GM12878 (cell line): ENCODE measurements around the gene NKD1. TPM values are rescaled to one million over a fixed set of nuclear protein-coding genes. Genes with fewer than 3 reads are reported as not detected.

Experiments
- ATAC-seq: fragments of 200-7000 bp; cut with Tn5 transposase; 3 replicates; pipeline ENCODE4 v1.9.1; 2020; ENCODE audit warnings: mild to moderate bottlenecking, moderate library complexity
- BruUV-seq: library from RNA; stranded (reverse); fragments of 400-500 nt; replicated peaks from 2 replicates; lab custom pipeline; 2021; lab: Mats Ljungman, UMichigan
- CTCF ChIA-PET: fragments of 300-600 bp; sonication (Branson Sonifier 250); formaldehyde crosslinking; extraction: SDS; loops from one replicate; lab custom pipeline; 2021; ENCODE audit warnings: inconsistent platforms; lab: Yijun Ruan, JAX
- POLR2A ChIA-PET: fragments of 350-600 bp; formaldehyde crosslinking; extraction: SDS; loops from one replicate; lab custom pipeline; 2021; ENCODE audit warnings: inconsistent platforms; lab: Charles Lee
- RAD21 ChIA-PET: fragments of 300-600 bp; sonication (Branson Sonifier 250); formaldehyde crosslinking; loops from one replicate; lab custom pipeline; 2023; ENCODE audit warnings: antibody characterized with exemption; ENCODE audit not compliant: unreplicated experiment; lab: Charles Lee
- SMC1A ChIA-PET: fragments of 300-600 bp; sonication (Branson Sonifier 250); formaldehyde crosslinking; loops from one replicate; lab custom pipeline; 2023; ENCODE audit not compliant: unreplicated experiment, uncharacterized antibody; lab: Charles Lee
- DNase-seq: peaks from one replicate; pipeline ENCODE4 v3.0.0-alpha.2; 2011; ENCODE audit warnings: low read depth, low spot score
- FAIRE-seq: peaks from 3 replicates; lab custom pipeline; 2011; peaks lifted over from hg19 to GRCh38; lab: Jason Lieb, UNC
- H2AFZ ChIP-seq: 2 replicates; pipeline ENCODE4 v1.6.0; 2011; ENCODE audit warnings: low read depth, low read length, control low read depth; ENCODE audit not compliant: control insufficient read depth
- H3K27ac ChIP-seq: 2 replicates; pipeline ENCODE4 v1.5.1; 2011; ENCODE audit warnings: control low read depth; ENCODE audit not compliant: control insufficient read depth, insufficient read depth
- H3K27me3 ChIP-seq, 2 experiments: replicated peaks in 1 of 2; 2 replicates each; pipeline versions ENCODE4 v1.6.0 to v1.6.1; 2011; ENCODE audit warnings: low read length in 1 of 2; ENCODE audit not compliant: control insufficient read depth in 2 of 2, insufficient read depth in 2 of 2
- H3K36me3 ChIP-seq, 2 experiments: 2 replicates each; pipeline ENCODE4 v1.5.1; 2011; ENCODE audit warnings: low read length in 1 of 2; ENCODE audit not compliant: control insufficient read depth in 2 of 2, insufficient read depth in 2 of 2
- H3K4me1 ChIP-seq: 2 replicates; pipeline ENCODE4 v1.6.1; 2011; ENCODE audit warnings: mild to moderate bottlenecking, low read length, moderate library complexity, mixed read lengths; ENCODE audit not compliant: control insufficient read depth, insufficient read depth
- H3K4me2 ChIP-seq: 2 replicates; pipeline ENCODE4 v1.6.0; 2011; ENCODE audit warnings: control low read depth; ENCODE audit not compliant: control insufficient read depth, insufficient read depth
- H3K4me3 ChIP-seq: fragments of 200-600 bp; sonication (generic); 2 replicates; pipeline ENCODE4 v1.5.1; 2016
- H3K79me2 ChIP-seq: 2 replicates; pipeline ENCODE4 v1.6.0; 2011; ENCODE audit warnings: low read length; ENCODE audit not compliant: control insufficient read depth, insufficient read depth
- H3K9ac ChIP-seq: 2 replicates; pipeline ENCODE4 v1.8.0; 2011; ENCODE audit warnings: low read length, control low read depth, mixed read lengths; ENCODE audit not compliant: control insufficient read depth, insufficient read depth
- H3K9me3 ChIP-seq: replicated peaks from 3 replicates; pipeline ENCODE4 v1.5.1; 2011; ENCODE audit warnings: mild to moderate bottlenecking, low read length; ENCODE audit not compliant: control insufficient read depth, insufficient read depth
- H4K20me1 ChIP-seq: 2 replicates; pipeline ENCODE4 v1.6.0; 2011; ENCODE audit not compliant: control insufficient read depth, insufficient read depth
- CBX3 ChIP-seq: fragments of 200-600 bp; sonication (generic); IDR thresholded peaks from 2 replicates; pipeline ENCODE4 v1.6.1; 2016; ENCODE audit warnings: low read depth, borderline replicate concordance
- E2F4 ChIP-seq: IDR thresholded peaks from 2 replicates; pipeline ENCODE4 v1.6.1; 2012; ENCODE audit warnings: low read depth, low read length, improper control_type of control experiment
- E2F8 ChIP-seq: fragments of 450-650 bp; IDR thresholded peaks from 2 replicates; pipeline ENCODE4 v1.6.1; 2018; ENCODE audit warnings: mild to moderate bottlenecking, low read depth, moderate library complexity; ENCODE audit not compliant: partially characterized antibody
- E4F1 ChIP-seq: fragments of 450-650 bp; IDR thresholded peaks from 2 replicates; pipeline ENCODE4 v1.6.1; 2018; ENCODE audit warnings: borderline replicate concordance, mild to moderate bottlenecking; ENCODE audit not compliant: partially characterized antibody
- IRF5 ChIP-seq: fragments of 450-650 bp; IDR thresholded peaks from 2 replicates; pipeline ENCODE4 v1.6.1; 2017; ENCODE audit warnings: borderline replicate concordance
- MTA2 ChIP-seq: fragments of 450-650 bp; IDR thresholded peaks from 2 replicates; pipeline ENCODE4 v1.6.1; 2016; ENCODE audit warnings: low read depth, mild to moderate bottlenecking, moderate library complexity
- NFXL1 ChIP-seq: fragments of 450-650 bp; IDR thresholded peaks from 2 replicates; pipeline ENCODE4 v1.6.1; 2017; ENCODE audit warnings: antibody characterized with exemption, mild to moderate bottlenecking, borderline replicate concordance
- RUNX3 ChIP-seq: IDR thresholded peaks from 2 replicates; pipeline ENCODE4 v1.6.1; 2012; ENCODE audit warnings: low read length, inconsistent platforms
- TCF12 ChIP-seq: IDR thresholded peaks from 2 replicates; pipeline ENCODE4 v1.6.1; 2011; ENCODE audit warnings: low read depth, mild to moderate bottlenecking, low read length
- YY1 ChIP-seq: IDR thresholded peaks from 2 replicates; pipeline ENCODE4 v1.6.1; 2011; ENCODE audit warnings: low read depth, mild to moderate bottlenecking, low read length
- ZNF384 ChIP-seq: IDR thresholded peaks from 2 replicates; pipeline ENCODE4 v1.6.1; 2012; ENCODE audit warnings: low read depth, mild to moderate bottlenecking, low read length, improper control_type of control experiment, borderline replicate concordance
- WGBS: methylation state at CpG from one replicate; pipeline ENCODE4 v1.1.6; 2016; ENCODE audit warnings: low lambda C conversion rate; ENCODE audit not compliant: insufficient replicate concordance, insufficient coverage; ENCODE audit errors: missing lambda C conversion rate; 5-methylcytosine and 5-hydroxymethylcytosine counted together
- in situ Hi-C: fragments of 300-500 bp; cut with MboI; formaldehyde crosslinking; loops from 9 replicates; pipeline ENCODE4 v1.14.3; 2018; ENCODE audit warnings: mixed read lengths
- intact Hi-C: fragments of 100-400 bp; cut with micrococcal nuclease; formaldehyde crosslinking; loops from one replicate; pipeline ENCODE4 v1.14.2; 2022; ENCODE audit not compliant: unreplicated experiment
- polyA plus RNA-seq, 11 experiments: library from polyadenylated mRNA; depleted of rRNA in 4 of 11; unstranded in 6 of 11; stranded (reverse) in 5 of 11; fragments of >200 nt; fragmentation: Nextera tagmentation in 4 of 11; fragmentation: Illumina TruSeq in 1 of 11; extraction: Ambion mirVana in 4 of 11; extraction: Trizol in 1 of 11; gene quantifications; 1 replicate in 1 of 11; 2 replicates in 10 of 11; pipeline versions ENCODE4 v1.2.1 to v1.2.3, GENCODE V29; 2011 to 2016; ENCODE audit warnings: inconsistent platforms in 2 of 11, missing spikeins in 2 of 11, low read depth in 1 of 11
- total RNA-seq, 4 experiments: library from RNA; depleted of rRNA in 3 of 4; stranded (reverse); fragments of >200 nt in 3 of 4; fragmentation: Illumina TruSeq in 1 of 4; extraction: Trizol in 1 of 4; gene quantifications; 2 replicates each; pipeline versions ENCODE4 v1.2.1 to v1.2.3, GENCODE V29; 2013 to 2021

The NKD1 gene
- total and polyA plus RNA-seq, 10 of the 15 experiments (the other 5 are each of a cell fraction or from before 2014, with no cell fraction given), result under 0.01 to 0.49 (median 0.04) TPM; not detected in 2

GRCh38 chr16:50604610-50605009, 56.4 kb downstream of the NKD1 start:
- TF ChIP-seq NFXL1 (no peak), YY1 (no peak), E2F8 (no peak), MTA2 (no peak), ZNF384 (no peak), CBX3 (no peak), RUNX3 (no peak), IRF5 (no peak), E4F1 (no peak), E2F4 (no peak), TCF12 (no peak)
- Histone ChIP-seq H3K4me1 (peaks cover 3% of the 10 kb centered on the region; the same call in 1 of the 2 replicates), H3K9me3 (no peaks in the 10 kb centered on the region), H3K36me3 (no peaks in the 10 kb centered on the region), H3K4me3 (no peak overlapping the region), H4K20me1 (no peaks in the 10 kb centered on the region), H3K9ac (no peak overlapping the region), H3K27me3 (no peaks in the 10 kb centered on the region; a peak in 1 of 4 replicates), H3K27ac (no peak overlapping the region), H3K79me2 (no peaks in the 10 kb centered on the region), H3K4me2 (no peak overlapping the region), H2AFZ (no peak overlapping the region)
- ChIA-PET POLR2A (no interaction called here), CTCF (interaction anchor here (0.6 kb wide), 1 partner anchor 166 kb away, joined by 4 read pairs; no protein-coding TSS in a partner anchor), SMC1A (interaction anchor here (1.0 kb wide), 1 partner anchor 10 kb away, joined by 5 read pairs; no protein-coding TSS in a partner anchor), RAD21 (no interaction called here)
- no TSS peak for BruUV-seq
- DNase-seq, result no peak
- WGBS, result 93% methylated on average over 4 of the region's 4 CpGs
- no peak for FAIRE-seq
- in situ Hi-C loops (no loop called here), intact Hi-C loops (no loop called here)
- no peak for ATAC-seq
